ENCODE measurements around the gene EPS8L3.

EPS8L3 gene

DNA sequence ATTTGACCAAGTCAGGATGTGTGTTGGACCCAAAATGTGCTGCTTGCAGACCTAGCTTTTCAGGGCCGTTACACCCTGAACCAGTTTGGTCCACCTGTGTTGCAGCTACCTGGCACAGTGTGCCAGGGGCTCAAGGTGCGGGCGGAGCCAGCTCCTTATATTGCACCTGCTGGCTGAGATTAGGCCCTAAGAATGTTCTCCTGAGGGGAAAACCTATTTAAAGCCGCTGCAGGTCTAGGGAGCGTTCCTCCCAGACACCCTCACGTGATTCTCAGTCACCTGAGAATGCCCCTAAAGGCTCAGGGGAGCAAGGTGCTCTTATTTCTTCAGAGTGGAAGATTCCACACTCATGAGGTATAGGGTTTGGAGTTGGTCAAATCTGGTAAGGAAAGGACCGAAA is 34.9 kb downstream of the EPS8L3 start:
- TF ChIP-seq, protein P1, sequence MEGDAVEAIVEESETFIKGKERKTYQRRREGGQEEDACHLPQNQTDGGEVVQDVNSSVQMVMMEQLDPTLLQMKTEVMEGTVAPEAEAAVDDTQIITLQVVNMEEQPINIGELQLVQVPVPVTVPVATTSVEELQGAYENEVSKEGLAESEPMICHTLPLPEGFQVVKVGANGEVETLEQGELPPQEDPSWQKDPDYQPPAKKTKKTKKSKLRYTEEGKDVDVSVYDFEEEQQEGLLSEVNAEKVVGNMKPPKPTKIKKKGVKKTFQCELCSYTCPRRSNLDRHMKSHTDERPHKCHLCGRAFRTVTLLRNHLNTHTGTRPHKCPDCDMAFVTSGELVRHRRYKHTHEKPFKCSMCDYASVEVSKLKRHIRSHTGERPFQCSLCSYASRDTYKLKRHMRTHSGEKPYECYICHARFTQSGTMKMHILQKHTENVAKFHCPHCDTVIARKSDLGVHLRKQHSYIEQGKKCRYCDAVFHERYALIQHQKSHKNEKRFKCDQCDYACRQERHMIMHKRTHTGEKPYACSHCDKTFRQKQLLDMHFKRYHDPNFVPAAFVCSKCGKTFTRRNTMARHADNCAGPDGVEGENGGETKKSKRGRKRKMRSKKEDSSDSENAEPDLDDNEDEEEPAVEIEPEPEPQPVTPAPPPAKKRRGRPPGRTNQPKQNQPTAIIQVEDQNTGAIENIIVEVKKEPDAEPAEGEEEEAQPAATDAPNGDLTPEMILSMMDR (IDR thresholded peaks at IDR 0.05; ENCODE audit: low read depth, low read length), result no peak
- H3K4me3 ChIP-seq (ENCODE audit: low read depth, low read length), result no peak overlapping the region

DNA sequence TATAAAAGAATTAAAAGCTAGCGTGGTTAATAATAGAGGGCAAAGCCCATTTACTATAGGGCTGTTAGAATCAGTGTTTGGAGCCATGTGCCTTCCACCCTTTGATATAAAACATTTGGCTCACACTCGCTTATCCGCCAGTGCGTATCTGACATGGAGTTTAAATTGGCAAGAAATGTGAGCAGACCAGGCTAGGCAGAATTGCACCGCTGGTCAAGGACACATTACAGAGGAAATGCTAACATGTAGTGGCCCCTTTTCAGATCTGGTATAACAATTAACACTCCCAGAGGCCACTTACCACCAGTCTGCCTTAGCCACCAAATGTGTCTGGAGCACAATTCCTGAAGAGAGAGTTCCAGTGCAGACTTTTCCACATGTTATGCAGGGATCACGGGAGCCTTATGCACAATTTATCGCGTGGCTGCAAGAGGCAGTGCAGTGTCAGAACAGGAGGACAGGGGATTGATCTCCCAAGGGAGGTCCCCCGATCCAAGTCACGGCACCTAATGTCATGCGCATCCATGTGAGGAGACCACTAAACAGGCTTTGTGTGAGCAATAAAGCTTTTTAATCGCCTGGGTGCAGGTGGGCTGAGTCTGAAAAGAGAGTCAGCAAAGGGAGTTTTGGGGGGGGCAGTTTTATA is 36.9 kb downstream of the EPS8L3 start:
- TF ChIP-seq, protein P1 (IDR thresholded peaks at IDR 0.05; ENCODE audit: low read depth, low read length), result no peak

DNA sequence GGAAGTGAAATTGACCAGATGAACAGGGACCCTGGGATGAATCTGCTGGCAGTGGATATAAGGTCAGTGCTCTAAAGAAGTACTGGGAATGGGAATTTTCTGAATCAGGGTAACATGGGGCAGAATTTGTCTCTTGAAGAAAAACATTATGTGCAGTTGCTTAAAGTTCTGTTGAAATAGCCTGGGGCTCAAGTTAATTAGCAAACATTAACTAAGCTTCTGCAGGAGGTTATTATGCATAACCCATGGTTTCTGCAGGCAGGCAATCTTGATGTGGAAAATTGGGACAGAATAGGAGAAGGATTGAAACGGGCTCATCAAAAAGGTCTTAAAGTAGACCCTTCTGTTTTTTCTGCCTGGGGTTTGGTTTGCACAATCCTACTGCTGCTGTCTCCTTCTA is 37.7 kb downstream of the EPS8L3 start:
- TF ChIP-seq, protein P1 (IDR thresholded peaks at IDR 0.05; ENCODE audit: low read depth, low read length), result no peak

More for the DNA sequence above, 36.9 kb downstream of the EPS8L3 start:
- no peak overlapping the region for H3K4me3 ChIP-seq (ENCODE audit: low read depth, low read length)

DNA sequence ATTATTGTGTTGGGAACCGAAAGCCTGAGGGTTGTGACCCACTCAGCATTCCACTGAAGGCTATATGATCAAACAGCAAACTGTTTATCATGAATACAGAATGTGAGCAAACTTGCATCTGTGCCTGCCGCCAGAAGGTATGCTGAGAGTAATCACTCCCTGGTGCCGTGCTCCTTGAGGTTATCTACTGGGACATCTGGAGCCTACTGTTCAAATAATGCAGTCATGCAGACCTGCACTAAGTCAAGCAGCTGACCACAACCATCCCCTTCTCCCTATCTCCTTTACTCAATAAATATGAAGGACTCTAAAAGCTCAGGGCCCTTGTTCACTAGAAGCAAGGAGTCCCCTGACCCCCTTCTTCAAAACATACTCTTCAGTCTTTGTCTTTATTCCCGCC is 38.2 kb downstream of the EPS8L3 start:
- H3K4me3 ChIP-seq (ENCODE audit: low read depth, low read length), result no peak overlapping the region
- TF ChIP-seq, protein P1 (IDR thresholded peaks at IDR 0.05; ENCODE audit: low read depth, low read length), result no peak

More for the DNA sequence above, 37.7 kb downstream of the EPS8L3 start:
- no peak overlapping the region for H3K4me3 ChIP-seq (ENCODE audit: low read depth, low read length)

GRCh38 chr1:109724933-109725332 is 38.8 kb downstream of the EPS8L3 start:
- TF ChIP-seq, protein P1 (IDR thresholded peaks at IDR 0.05; ENCODE audit: low read depth, low read length), result no peak
- H3K4me3 ChIP-seq (ENCODE audit: low read depth, low read length), result no peak overlapping the region

DNA sequence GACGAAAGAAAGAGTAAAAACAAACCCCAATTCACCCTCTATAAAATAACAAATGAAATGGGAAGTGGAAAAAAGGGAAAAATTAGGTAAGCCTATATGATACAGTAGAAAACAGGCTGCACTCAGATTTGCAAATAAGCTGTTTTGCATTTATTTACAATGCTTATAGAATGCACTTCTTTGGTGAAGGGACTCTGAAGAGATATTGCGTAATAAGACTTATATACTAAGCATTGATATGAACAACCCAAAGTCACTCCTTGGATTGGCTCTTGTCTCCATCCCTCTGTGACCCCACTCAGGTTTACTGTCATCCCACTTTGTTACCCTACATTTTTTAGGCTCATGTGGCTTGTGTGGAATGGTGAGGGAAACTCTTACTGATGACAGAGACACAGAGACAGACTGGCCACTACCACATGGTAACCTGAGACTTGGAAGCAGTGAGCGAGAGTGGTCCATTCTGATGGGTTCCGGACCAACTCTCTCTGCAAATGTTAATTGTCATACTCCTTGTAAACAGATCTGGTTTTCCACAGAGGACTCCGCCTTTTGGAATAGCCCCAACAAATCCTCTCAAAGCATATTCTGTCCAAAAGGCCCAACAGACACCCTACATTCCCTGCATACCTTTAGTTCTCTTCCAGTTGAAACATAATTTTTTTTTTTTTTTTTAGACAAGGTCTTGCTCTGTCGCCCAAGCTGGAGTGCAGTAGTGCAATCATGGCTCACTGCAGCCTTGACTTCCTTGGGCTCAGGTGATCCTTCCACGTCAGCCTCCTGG is 40.6 kb downstream of the EPS8L3 start:
- no peak overlapping the region for H3K4me3 ChIP-seq (ENCODE audit: low read depth, low read length)

More for the DNA sequence above, 40.6 kb downstream of the EPS8L3 start:
- TF ChIP-seq, protein P1 (IDR thresholded peaks at IDR 0.05; ENCODE audit: low read depth, low read length), result no peak

Data from WI38 (cell line).